Nephron progenitor cell (in vitro differentiated cells): Measurements from ENCODE around the gene MACROD2.

ENCODE experiments used
- DNase-seq: peaks from one replicate; pipeline ENCODE4 v3.0.0; 2021
- H3K27ac Mint-ChIP-seq: 2 replicates; pipeline ENCODE4 v1.8.0; 2021; ENCODE audit warnings: mild to moderate bottlenecking, moderate library complexity, mixed read lengths
- H3K27me3 Mint-ChIP-seq: 2 replicates; pipeline ENCODE4 v1.8.0; 2021; ENCODE audit warnings: mild to moderate bottlenecking, low read depth, mixed read lengths; ENCODE audit not compliant: poor library complexity
- H3K36me3 Mint-ChIP-seq: 2 replicates; pipeline ENCODE4 v1.8.0; 2021; ENCODE audit warnings: low read depth, mixed read lengths
- H3K4me1 Mint-ChIP-seq: 2 replicates; pipeline ENCODE4 v1.8.0; 2021; ENCODE audit warnings: mixed read lengths
- H3K4me3 Mint-ChIP-seq: 2 replicates; pipeline ENCODE4 v1.8.0; 2021; ENCODE audit warnings: mild to moderate bottlenecking, moderate library complexity, mixed read lengths
- H3K9me3 Mint-ChIP-seq: 2 replicates; pipeline ENCODE4 v1.8.0; 2021; ENCODE audit warnings: mild to moderate bottlenecking, moderate library complexity, mixed read lengths
- CTCF ChIP-seq: fragments of 200-600 bp; sonication (generic); IDR thresholded peaks from 2 replicates; pipeline ENCODE4 v1.5.0; 2021; ENCODE audit warnings: antibody characterized with exemption

The MACROD2 gene

GRCh38 chr20:15071085-15071808 lies 1075.9 kb downstream of the MACROD2 start:
- peaks cover 8% of the 10 kb centered on the region for H3K27me3 Mint-ChIP-seq
- TF ChIP-seq CTCF: no peak

GRCh38 chr20:15072316-15072715 lies 1077.0 kb downstream of the MACROD2 start:
- no peaks in the 10 kb centered on the region for H3K36me3 Mint-ChIP-seq
- TF ChIP-seq CTCF: no peak
- H3K4me1 Mint-ChIP-seq: peaks cover 13% of the 10 kb centered on the region
- H3K27ac Mint-ChIP-seq: no peak overlapping the region
- H3K9me3 Mint-ChIP-seq: peaks cover 3% of the 10 kb centered on the region
- H3K27me3 Mint-ChIP-seq: peaks cover 8% of the 10 kb centered on the region
- no peak for DNase-seq
- no peak overlapping the region for H3K4me3 Mint-ChIP-seq

More at GRCh38 chr20:15071085-15071808, 1075.9 kb downstream of the MACROD2 start:
- Mint-ChIP-seq H3K36me3 (no peaks in the 10 kb centered on the region), H3K9me3 (peaks cover 3% of the 10 kb centered on the region), H3K27ac (no peak overlapping the region), H3K4me1 (peaks cover 9% of the 10 kb centered on the region), H3K4me3 (no peak overlapping the region)
- no peak for DNase-seq

- no peaks in the 10 kb centered on the region for H3K9me3 Mint-ChIP-seq
- H3K36me3 Mint-ChIP-seq: no peaks in the 10 kb centered on the region
- no peak overlapping the region for H3K27ac Mint-ChIP-seq
- no peak for TF ChIP-seq CTCF
- no peak for DNase-seq
- peaks cover 3% of the 10 kb centered on the region for H3K27me3 Mint-ChIP-seq
- H3K4me3 Mint-ChIP-seq: no peak overlapping the region
- peaks cover 22% of the 10 kb centered on the region for H3K4me1 Mint-ChIP-seq
Observed at GRCh38 chr20:15075586-15075985, 1080.3 kb downstream of the MACROD2 start.

- DNase-seq: no peak
- peaks cover 3% of the 10 kb centered on the region for H3K27me3 Mint-ChIP-seq
- H3K27ac Mint-ChIP-seq: no peak overlapping the region
- H3K9me3 Mint-ChIP-seq: no peaks in the 10 kb centered on the region
- H3K36me3 Mint-ChIP-seq: no peaks in the 10 kb centered on the region
- H3K4me3 Mint-ChIP-seq: no peak overlapping the region
- TF ChIP-seq CTCF: no peak
- H3K4me1 Mint-ChIP-seq: peaks cover 18% of the 10 kb centered on the region
Observed at GRCh38 chr20:15076785-15077184, 1081.5 kb downstream of the MACROD2 start.

- no peak for TF ChIP-seq CTCF
- H3K4me1 Mint-ChIP-seq: peaks cover 18% of the 10 kb centered on the region
- no peak overlapping the region for H3K4me3 Mint-ChIP-seq
- no peak for DNase-seq
- H3K27ac Mint-ChIP-seq: peak overlapping the region; percentile 17
- H3K27me3 Mint-ChIP-seq: peaks cover 5% of the 10 kb centered on the region
- no peaks in the 10 kb centered on the region for H3K9me3 Mint-ChIP-seq
- H3K36me3 Mint-ChIP-seq: no peaks in the 10 kb centered on the region
Observed at GRCh38 chr20:15077733-15078250, 1082.5 kb downstream of the MACROD2 start.
